Dendritic cell treated with granulocyte-macrophage colony-stimulating factor and Interleukin-4, amounts not matched to agents 40 ng/mL and 50 ng/mL, for 4 days (primary cell): ENCODE measurements around the gene P4HA3.

Experiments used
- H3K27ac Mint-ChIP-seq: one replicate; pipeline ENCODE4 v1.8.0; 2022; ENCODE audit warnings: mild to moderate bottlenecking, mixed read lengths
- H3K27me3 Mint-ChIP-seq: one replicate; pipeline ENCODE4 v1.8.0; 2022; ENCODE audit warnings: mild to moderate bottlenecking, mixed read lengths
- H3K36me3 Mint-ChIP-seq: one replicate; pipeline ENCODE4 v1.8.0; 2022; ENCODE audit warnings: low read depth, mixed read lengths
- H3K4me1 Mint-ChIP-seq: one replicate; pipeline ENCODE4 v1.8.0; 2022; ENCODE audit warnings: low read depth, mixed read lengths
- H3K4me3 Mint-ChIP-seq: one replicate; pipeline ENCODE4 v1.8.0; 2022; ENCODE audit warnings: mild to moderate bottlenecking, moderate library complexity, mixed read lengths
- H3K9me3 Mint-ChIP-seq: one replicate; pipeline ENCODE4 v1.8.0; 2022; ENCODE audit warnings: mixed read lengths
- intact Hi-C: fragments of 100-400 bp; cut with micrococcal nuclease; formaldehyde crosslinking; loops from one replicate; pipeline ENCODE4 v1.15.0; 2022

Gene P4HA3

GRCh38 chr11:74325649-74326645 is 14.5 kb upstream of the P4HA3 start:
- Mint-ChIP-seq H3K9me3 (no peaks in the 10 kb centered on the region), H3K27ac (no peak overlapping the region), H3K4me3 (no peak overlapping the region), H3K36me3 (no peaks in the 10 kb centered on the region), H3K4me1 (peaks cover 8% of the 10 kb centered on the region), H3K27me3 (peaks cover 6% of the 10 kb centered on the region)
- intact Hi-C loops = no loop called here

GRCh38 chr11:74322667-74323066 is 11.2 kb upstream of the P4HA3 start:
- no peak overlapping the region for H3K27ac Mint-ChIP-seq
- peaks cover 6% of the 10 kb centered on the region for H3K9me3 Mint-ChIP-seq
- intact Hi-C loops = no loop called here
- H3K4me3 Mint-ChIP-seq = no peak overlapping the region
- peaks cover 8% of the 10 kb centered on the region for H3K4me1 Mint-ChIP-seq
- no peaks in the 10 kb centered on the region for H3K36me3 Mint-ChIP-seq
- H3K27me3 Mint-ChIP-seq = peaks cover 6% of the 10 kb centered on the region

DNA sequence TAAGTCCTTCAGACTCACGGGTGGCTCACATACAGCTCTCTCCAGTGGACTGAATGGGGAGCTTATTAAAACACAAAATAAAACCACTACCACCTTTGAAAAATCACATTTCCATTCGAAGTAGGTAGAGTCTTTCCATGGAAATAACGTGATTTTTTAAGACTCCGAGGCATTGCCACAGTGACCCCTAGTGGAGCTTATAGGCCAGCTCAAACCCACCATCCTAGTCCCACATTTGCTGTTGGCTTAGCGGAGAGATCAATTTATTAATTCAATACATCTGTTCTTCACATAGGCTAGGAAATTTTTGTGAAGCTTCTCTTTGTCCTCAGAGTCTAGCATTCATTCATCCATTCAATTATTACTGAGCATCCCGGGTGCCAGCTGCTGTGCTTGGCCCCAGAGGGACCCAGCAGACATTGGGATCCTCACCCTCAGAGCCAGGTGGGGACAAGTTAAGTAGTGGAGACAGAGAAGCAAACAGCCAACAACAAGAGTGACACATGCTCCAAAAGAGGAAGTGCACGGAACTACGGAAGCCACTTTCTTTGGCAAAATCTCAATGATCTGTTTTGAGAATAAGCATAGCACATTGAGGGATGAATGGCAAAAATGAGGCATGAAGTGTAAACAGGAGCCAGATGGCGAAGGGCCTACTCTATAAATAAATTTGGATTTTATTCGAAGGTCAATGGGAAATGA is 10.2 kb upstream of the P4HA3 start:
- Mint-ChIP-seq H3K27me3 (peaks cover 11% of the 10 kb centered on the region), H3K36me3 (no peaks in the 10 kb centered on the region), H3K27ac (no peak overlapping the region), H3K4me3 (no peak overlapping the region), H3K4me1 (peaks cover 8% of the 10 kb centered on the region), H3K9me3 (peaks cover 17% of the 10 kb centered on the region)
- intact Hi-C loops = no loop called here

GRCh38 chr11:74320538-74320937 is 9.1 kb upstream of the P4HA3 start:
- Mint-ChIP-seq H3K4me3 (no peak overlapping the region), H3K9me3 (peaks cover 22% of the 10 kb centered on the region), H3K4me1 (peaks cover 8% of the 10 kb centered on the region), H3K27ac (no peak overlapping the region), H3K27me3 (peaks cover 11% of the 10 kb centered on the region), H3K36me3 (no peaks in the 10 kb centered on the region)
- intact Hi-C loops = no loop called here

GRCh38 chr11:74319139-74319816 is 7.8 kb upstream of the P4HA3 start:
- Mint-ChIP-seq H3K4me1 (peaks cover 8% of the 10 kb centered on the region), H3K27me3 (peaks cover 7% of the 10 kb centered on the region), H3K4me3 (no peak overlapping the region), H3K36me3 (no peaks in the 10 kb centered on the region), H3K9me3 (peaks cover 25% of the 10 kb centered on the region), H3K27ac (no peak overlapping the region)
- intact Hi-C loops = no loop called here

GRCh38 chr11:74318241-74318932 is 6.9 kb upstream of the P4HA3 start:
- peaks cover 8% of the 10 kb centered on the region for H3K4me1 Mint-ChIP-seq
- peaks cover 25% of the 10 kb centered on the region for H3K9me3 Mint-ChIP-seq
- H3K36me3 Mint-ChIP-seq = no peaks in the 10 kb centered on the region
- H3K4me3 Mint-ChIP-seq = no peak overlapping the region
- H3K27ac Mint-ChIP-seq = no peak overlapping the region
- peaks cover 6% of the 10 kb centered on the region for H3K27me3 Mint-ChIP-seq
- intact Hi-C loops = no loop called here

DNA sequence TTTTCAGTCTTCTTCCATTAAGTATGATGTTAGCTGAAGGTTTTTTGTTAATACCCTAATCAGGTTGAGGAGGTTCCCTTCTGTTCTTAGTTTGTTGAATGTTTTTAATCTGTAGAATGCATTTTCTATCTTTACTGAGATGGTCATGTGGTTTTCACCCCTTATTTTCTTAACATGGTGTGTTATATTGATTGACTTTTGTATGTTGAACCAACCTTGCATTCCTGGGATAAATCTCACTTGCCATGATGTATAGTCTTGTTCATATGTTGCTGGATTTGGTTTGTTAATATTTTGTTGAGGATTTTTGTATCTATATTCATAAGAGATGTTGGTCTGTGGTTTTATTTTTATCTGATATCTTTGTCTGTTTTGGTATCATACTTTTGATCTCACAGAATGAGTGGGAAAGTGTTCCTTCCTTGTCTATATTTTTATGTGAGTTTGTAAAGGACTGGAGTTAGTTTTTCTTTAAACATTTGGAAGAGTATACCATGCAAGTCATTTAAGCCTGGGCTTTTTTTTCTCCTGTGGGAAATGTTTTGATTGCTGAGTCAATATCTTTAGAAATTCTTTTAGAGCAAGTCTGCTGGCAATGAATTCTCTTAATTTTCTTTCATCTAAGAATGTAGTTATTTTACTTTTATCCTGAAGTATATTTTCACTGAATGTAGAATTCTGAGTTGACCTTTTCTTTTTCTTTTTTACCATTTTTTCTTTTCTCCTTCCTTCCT is 5.5 kb upstream of the P4HA3 start:
- no peak overlapping the region for H3K27ac Mint-ChIP-seq
- peaks cover 8% of the 10 kb centered on the region for H3K27me3 Mint-ChIP-seq
- intact Hi-C loops = no loop called here
- H3K4me3 Mint-ChIP-seq = no peak overlapping the region
- H3K36me3 Mint-ChIP-seq = no peaks in the 10 kb centered on the region
- H3K4me1 Mint-ChIP-seq = peaks cover 11% of the 10 kb centered on the region
- peaks cover 25% of the 10 kb centered on the region for H3K9me3 Mint-ChIP-seq

DNA sequence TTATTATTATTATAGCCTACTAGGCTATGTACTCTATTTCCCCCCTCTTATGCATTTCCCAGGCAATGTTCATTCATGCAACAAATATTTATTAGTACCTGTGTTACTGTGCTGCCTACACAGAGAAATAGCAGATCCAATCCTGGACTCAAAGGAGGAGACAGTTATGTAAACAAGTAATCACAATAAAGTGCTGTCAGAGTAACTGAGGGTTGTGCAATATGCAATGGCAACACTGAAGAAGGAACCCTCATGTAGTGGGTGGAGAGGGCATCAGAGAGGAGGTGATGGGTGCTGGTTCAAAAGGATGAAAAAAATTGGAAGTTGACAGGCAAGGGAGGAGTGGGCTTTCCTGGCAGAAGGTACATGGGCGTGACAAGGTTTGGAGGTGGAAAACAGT is 886 bp upstream of the P4HA3 start:
- no peak overlapping the region for H3K4me3 Mint-ChIP-seq
- H3K36me3 Mint-ChIP-seq = no peaks in the 10 kb centered on the region
- intact Hi-C loops = no loop called here
- H3K27me3 Mint-ChIP-seq = peaks cover 29% of the 10 kb centered on the region
- peaks cover 18% of the 10 kb centered on the region for H3K4me1 Mint-ChIP-seq
- peaks cover 15% of the 10 kb centered on the region for H3K9me3 Mint-ChIP-seq
- no peak overlapping the region for H3K27ac Mint-ChIP-seq

DNA sequence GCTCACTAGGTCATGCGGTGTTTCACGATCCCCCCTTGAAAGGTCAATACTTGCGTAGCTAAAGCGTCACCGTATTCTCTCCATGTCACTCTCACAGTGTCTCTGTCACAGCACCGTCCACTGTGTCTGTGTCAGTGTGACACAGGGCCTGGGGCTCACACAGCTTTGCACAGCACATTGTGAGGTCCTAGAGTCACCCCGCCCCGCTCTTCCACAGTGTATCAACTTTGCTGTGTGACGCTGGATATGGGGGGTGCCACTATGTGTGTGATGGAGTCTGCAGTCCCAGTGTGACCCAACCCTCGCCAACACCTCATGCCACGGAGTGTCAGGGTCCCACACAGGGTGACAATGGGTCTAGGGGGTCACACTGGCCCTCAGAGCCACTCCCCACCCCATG is 583 bp downstream of the P4HA3 start:
- Mint-ChIP-seq H3K36me3 (no peaks in the 10 kb centered on the region), H3K9me3 (peaks cover 6% of the 10 kb centered on the region), H3K4me3 (peak overlapping the region; percentile 79), H3K27me3 (peaks cover 30% of the 10 kb centered on the region), H3K27ac (peak overlapping the region; percentile 69), H3K4me1 (peaks cover 26% of the 10 kb centered on the region)
- intact Hi-C loops = no loop called here

GRCh38 chr11:74307434-74307833 is 4.0 kb downstream of the P4HA3 start:
- Mint-ChIP-seq H3K27ac (no peak overlapping the region), H3K9me3 (no peaks in the 10 kb centered on the region), H3K27me3 (peaks cover 33% of the 10 kb centered on the region)

GRCh38 chr11:74306435-74307175 is 4.8 kb downstream of the P4HA3 start:
- Mint-ChIP-seq H3K27me3 (peaks cover 28% of the 10 kb centered on the region), H3K27ac (no peak overlapping the region), H3K9me3 (no peaks in the 10 kb centered on the region), H3K4me1 (peaks cover 20% of the 10 kb centered on the region), H3K36me3 (no peaks in the 10 kb centered on the region), H3K4me3 (no peak overlapping the region)
- intact Hi-C loops = no loop called here

More at GRCh38 chr11:74307434-74307833, 4.0 kb downstream of the P4HA3 start:
- no peak overlapping the region for H3K4me3 Mint-ChIP-seq
- intact Hi-C loops = no loop called here
- peaks cover 26% of the 10 kb centered on the region for H3K4me1 Mint-ChIP-seq
- no peaks in the 10 kb centered on the region for H3K36me3 Mint-ChIP-seq

GRCh38 chr11:74299015-74299414 is 12.4 kb downstream of the P4HA3 start:
- Mint-ChIP-seq H3K36me3 (no peaks in the 10 kb centered on the region), H3K27ac (no peak overlapping the region), H3K4me3 (no peak overlapping the region), H3K4me1 (peaks cover 8% of the 10 kb centered on the region), H3K27me3 (peaks cover 7% of the 10 kb centered on the region), H3K9me3 (peaks cover 3% of the 10 kb centered on the region)
- intact Hi-C loops = no loop called here
